ENCODE measurements around the gene CD180.

CD180 gene

DNA sequence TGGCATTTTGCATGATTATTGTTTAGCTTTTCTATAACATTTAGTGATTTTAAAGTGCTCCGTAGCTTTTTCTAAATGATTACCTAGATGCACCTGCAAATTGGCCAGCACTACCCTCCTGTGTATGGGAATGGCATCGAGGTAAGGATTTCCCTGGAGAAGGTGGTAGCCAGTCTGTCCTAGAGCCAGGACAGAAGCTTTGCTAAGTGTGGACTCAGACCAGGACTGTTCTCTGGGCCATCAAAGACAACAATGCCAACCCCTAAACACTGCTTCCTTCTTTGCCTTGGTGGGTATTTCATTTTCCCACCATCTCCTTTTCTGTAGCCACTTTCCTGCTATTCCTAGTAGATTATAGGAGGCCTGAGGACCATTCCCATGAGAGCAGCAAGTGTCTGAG is 53.0 kb downstream of the CD180 start:
- no peaks in the 10 kb centered on the region; the same call in none of the 2 replicates for H3K27me3 ChIP-seq (replicated peaks; ENCODE audit: control insufficient read depth, insufficient read depth, low read length)
- no peaks in the 10 kb centered on the region for H3K36me3 ChIP-seq (ENCODE audit: control insufficient read depth, insufficient read depth, low read length)
- H3K4me3 ChIP-seq (replicated peaks; ENCODE audit: low read depth, low read length) = no peak overlapping the region
- no peak for DNase-seq (ENCODE audit: extremely low read depth, insufficient read length)
- TF ChIP-seq, protein P1, sequence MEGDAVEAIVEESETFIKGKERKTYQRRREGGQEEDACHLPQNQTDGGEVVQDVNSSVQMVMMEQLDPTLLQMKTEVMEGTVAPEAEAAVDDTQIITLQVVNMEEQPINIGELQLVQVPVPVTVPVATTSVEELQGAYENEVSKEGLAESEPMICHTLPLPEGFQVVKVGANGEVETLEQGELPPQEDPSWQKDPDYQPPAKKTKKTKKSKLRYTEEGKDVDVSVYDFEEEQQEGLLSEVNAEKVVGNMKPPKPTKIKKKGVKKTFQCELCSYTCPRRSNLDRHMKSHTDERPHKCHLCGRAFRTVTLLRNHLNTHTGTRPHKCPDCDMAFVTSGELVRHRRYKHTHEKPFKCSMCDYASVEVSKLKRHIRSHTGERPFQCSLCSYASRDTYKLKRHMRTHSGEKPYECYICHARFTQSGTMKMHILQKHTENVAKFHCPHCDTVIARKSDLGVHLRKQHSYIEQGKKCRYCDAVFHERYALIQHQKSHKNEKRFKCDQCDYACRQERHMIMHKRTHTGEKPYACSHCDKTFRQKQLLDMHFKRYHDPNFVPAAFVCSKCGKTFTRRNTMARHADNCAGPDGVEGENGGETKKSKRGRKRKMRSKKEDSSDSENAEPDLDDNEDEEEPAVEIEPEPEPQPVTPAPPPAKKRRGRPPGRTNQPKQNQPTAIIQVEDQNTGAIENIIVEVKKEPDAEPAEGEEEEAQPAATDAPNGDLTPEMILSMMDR (IDR thresholded peaks at IDR 0.05; ENCODE audit: insufficient read depth, low read length, poor library complexity, severe bottlenecking) = no peak

DNA sequence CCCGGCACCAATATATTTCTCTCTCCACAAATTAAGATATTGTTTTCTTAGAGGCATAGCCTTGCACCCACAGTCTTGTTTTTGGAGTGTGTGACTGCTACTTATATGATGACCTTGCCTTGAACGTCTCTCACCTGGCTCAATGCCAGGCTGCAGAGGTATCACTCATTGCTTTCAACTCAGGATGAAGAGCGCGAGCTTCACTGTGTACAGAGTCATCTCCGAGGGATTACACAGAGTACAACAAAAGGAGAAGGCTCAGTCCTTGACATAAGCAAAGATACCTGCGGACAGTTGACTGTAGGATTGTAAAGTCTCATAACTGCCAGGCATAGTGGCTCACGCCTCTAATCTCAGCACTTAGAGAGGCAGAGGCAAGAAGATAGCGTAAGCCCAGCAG is 53.8 kb downstream of the CD180 start:
- no peak overlapping the region for H3K4me3 ChIP-seq (replicated peaks; ENCODE audit: low read depth, low read length)
- no peaks in the 10 kb centered on the region for H3K36me3 ChIP-seq (ENCODE audit: control insufficient read depth, insufficient read depth, low read length)
- TF ChIP-seq, protein P1 (IDR thresholded peaks at IDR 0.05; ENCODE audit: insufficient read depth, low read length, poor library complexity, severe bottlenecking) = no peak
- DNase-seq (ENCODE audit: extremely low read depth, insufficient read length) = no peak
- no peaks in the 10 kb centered on the region; the same call in none of the 2 replicates for H3K27me3 ChIP-seq (replicated peaks; ENCODE audit: control insufficient read depth, insufficient read depth, low read length)

DNA sequence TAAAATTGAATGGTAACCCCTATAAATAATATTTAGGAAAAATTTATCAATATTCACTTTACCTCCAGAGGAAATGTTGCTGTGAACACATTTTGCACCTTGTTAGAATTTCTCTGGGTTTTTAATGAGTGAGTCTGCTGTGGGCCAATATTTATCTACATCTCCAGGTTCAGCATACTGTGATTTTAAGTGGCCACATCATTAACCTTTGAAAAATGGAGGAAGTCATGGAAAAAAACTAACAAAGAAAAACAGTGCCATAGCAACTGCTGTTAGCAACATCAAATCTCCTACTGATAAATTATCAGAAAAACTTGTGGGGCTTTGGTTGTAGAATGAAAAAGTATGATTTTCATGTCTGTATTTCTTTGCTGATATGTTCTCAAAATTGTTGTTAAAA is 55.0 kb downstream of the CD180 start:
- TF ChIP-seq, protein P1 (IDR thresholded peaks at IDR 0.05; ENCODE audit: insufficient read depth, low read length, poor library complexity, severe bottlenecking) = no peak
- Histone ChIP-seq H3K27me3 (replicated peaks; ENCODE audit: control insufficient read depth, insufficient read depth, low read length) (no peaks in the 10 kb centered on the region; the same call in 1 of the 2 replicates), H3K36me3 (ENCODE audit: control insufficient read depth, insufficient read depth, low read length) (no peaks in the 10 kb centered on the region), H3K4me3 (replicated peaks; ENCODE audit: low read depth, low read length) (no peak overlapping the region)
- DNase-seq (ENCODE audit: extremely low read depth, insufficient read length) = no peak

DNA sequence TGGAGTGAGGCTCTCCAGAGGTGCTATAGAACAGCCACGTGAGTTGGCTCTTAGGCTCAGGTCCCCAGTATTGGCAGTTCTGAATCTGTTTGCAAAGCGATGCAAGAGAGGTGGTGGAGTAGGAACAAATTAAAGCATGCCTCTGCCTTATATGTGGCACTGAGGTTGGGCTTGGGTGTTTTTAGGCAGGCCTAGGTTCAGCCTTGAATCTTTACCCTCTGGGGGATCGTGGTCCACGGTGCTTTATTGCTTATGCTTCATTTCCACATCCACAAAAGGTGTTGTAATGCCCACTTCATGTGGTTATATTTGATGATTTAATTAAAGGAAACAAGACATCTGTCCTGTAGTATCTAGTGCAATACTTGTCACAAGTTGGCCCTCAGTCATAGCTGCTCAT is 56.2 kb downstream of the CD180 start:
- DNase-seq (ENCODE audit: extremely low read depth, insufficient read length) = no peak
- H3K36me3 ChIP-seq (ENCODE audit: control insufficient read depth, insufficient read depth, low read length) = no peaks in the 10 kb centered on the region
- no peak overlapping the region for H3K4me3 ChIP-seq (replicated peaks; ENCODE audit: low read depth, low read length)
- H3K27me3 ChIP-seq (replicated peaks; ENCODE audit: control insufficient read depth, insufficient read depth, low read length) = no peaks in the 10 kb centered on the region; the same call in 1 of the 2 replicates
- TF ChIP-seq, protein P1 (IDR thresholded peaks at IDR 0.05; ENCODE audit: insufficient read depth, low read length, poor library complexity, severe bottlenecking) = no peak

DNA sequence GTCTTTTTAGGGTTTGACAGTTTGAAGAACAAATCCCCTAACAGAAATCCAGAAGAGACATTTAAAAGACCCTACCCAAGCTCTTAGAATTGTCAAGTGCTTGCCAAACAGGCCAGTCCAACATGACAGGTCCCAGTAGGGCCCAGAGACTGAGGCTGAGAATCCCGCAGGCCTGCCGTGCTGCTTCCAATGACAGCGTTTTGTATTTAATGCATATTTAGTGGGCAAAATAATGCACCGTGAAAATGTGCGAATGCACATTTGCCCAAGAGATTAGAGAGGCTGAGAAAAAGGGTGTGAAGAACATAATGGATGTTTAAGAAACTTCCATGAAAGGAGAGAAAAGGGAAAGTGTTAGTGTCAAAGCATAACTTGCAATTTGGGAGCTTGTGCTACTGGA is 57.6 kb downstream of the CD180 start:
- TF ChIP-seq, protein P1 (IDR thresholded peaks at IDR 0.05; ENCODE audit: insufficient read depth, low read length, poor library complexity, severe bottlenecking) = no peak
- no peaks in the 10 kb centered on the region for H3K36me3 ChIP-seq (ENCODE audit: control insufficient read depth, insufficient read depth, low read length)
- no peak for DNase-seq (ENCODE audit: extremely low read depth, insufficient read length)
- H3K27me3 ChIP-seq (replicated peaks; ENCODE audit: control insufficient read depth, insufficient read depth, low read length) = no peaks in the 10 kb centered on the region
- no peak overlapping the region for H3K4me3 ChIP-seq (replicated peaks; ENCODE audit: low read depth, low read length)

DNA sequence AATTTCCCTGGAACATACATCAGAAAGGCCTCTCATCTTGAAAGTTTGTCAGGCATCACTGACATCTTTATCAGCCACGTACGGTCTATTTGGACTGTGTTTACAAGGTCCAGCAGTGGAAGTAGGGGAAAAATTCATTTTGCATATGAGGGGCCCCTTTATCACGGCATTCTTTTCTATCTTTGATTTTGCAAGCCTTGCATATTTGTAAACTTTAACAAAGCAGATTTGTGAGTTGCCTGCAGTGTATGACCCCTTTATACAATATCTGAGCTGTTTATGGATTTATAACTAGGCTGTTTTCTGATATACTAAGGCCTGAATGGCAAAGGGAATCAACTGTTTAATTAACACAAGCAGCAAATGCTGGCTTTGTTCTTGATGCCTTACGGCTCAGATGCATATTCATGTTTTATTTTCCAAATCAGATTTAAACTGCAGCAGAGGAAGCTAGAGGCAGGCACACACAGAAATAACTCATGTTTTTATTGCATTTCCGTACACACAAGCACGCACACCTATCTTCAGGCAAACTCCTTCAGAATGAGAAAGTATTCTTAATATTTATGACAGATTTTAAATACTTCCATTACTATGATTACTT is 61.1 kb downstream of the CD180 start:
- no peaks in the 10 kb centered on the region for H3K36me3 ChIP-seq (ENCODE audit: control insufficient read depth, insufficient read depth, low read length)
- TF ChIP-seq, protein P1 (IDR thresholded peaks at IDR 0.05; ENCODE audit: insufficient read depth, low read length, poor library complexity, severe bottlenecking) = no peak
- no peak for DNase-seq (ENCODE audit: extremely low read depth, insufficient read length)
- no peaks in the 10 kb centered on the region for H3K27me3 ChIP-seq (replicated peaks; ENCODE audit: control insufficient read depth, insufficient read depth, low read length)
- H3K4me3 ChIP-seq (replicated peaks; ENCODE audit: low read depth, low read length) = no peak overlapping the region

Data from GM06990 (cell line).